ENCODE measurements around the gene AJUBA. TPM values are rescaled to one million over a fixed set of nuclear protein-coding genes. Genes with fewer than 3 reads are reported as not detected.

Gene AJUBA
- total RNA-seq, 1 experiment from 2014 or later = 28.8 TPM

DNA sequence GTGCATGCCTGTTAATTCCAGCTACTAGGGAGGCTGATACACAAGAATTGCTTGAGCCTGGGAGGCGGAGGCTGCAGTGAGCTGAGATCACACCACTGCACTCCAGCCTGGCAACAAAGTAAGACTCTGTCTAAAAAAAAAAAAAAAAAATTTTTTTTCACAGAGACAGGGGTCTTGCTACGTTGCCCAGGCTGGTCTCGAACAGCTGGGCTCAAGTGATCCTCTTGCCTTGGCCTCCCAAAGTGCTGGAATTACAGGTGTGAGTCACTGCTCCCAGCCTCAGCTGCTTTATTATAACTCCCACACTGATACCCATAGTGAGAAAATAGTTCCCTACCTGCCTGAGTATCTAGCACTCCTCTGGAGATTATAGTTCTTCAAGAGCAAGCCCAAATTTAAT lies 36.7 kb downstream of the AJUBA start:
- POLR2A ChIA-PET = interaction anchor here (0.6 to 0.7 kb wide), 3 partner anchors 82 to 217 kb away, joined by 3 to 7 read pairs (median 3); no protein-coding TSS in a partner anchor
- peaks cover 25% of the 10 kb centered on the region for H3K36me3 Mint-ChIP-seq

DNA sequence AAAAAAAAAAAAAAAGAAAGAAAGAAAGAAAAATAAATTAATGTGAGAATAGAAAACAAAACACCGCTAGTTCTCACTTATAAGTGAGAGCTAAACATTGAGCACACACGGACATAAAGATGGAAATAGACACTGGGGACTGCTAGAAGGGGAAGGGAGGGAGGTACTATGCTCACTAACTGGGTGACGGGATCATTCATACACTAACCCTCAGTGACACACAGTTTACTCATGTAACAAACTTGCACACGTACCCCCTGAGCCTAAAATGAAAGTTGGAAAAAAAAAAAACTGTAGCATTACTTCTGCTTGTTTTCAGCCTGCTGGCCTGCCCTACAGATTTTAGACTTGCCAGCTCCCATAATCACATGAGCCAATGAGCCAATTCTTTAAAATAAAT lies 42.7 kb downstream of the AJUBA start:
- Mint-ChIP-seq H3K27ac (no peak overlapping the region; the same call in 1 of the 2 replicates), H3K4me3 (no peak overlapping the region), H3K4me1 (0 out of 2 replicates have a peak, but pooled peaks cover 2% of the 10 kb centered on the region), H3K36me3 (peaks cover 4% of the 10 kb centered on the region; the same call in 1 of the 2 replicates), H3K9me3 (no peaks in the 10 kb centered on the region), H3K27me3 (ENCODE audit: low read depth) (no peaks in the 10 kb centered on the region)
- POLR2A ChIA-PET = no interaction called here
- DNase-seq (ENCODE audit: low spot score) = no peak
- ATAC-seq = no peak
- TF ChIP-seq IRF2 (CRISPR knock-in tag; IDR thresholded peaks at IDR 0.05; ENCODE audit: borderline replicate concordance, low read depth) = no peak
- TF ChIP-seq TEAD1 (CRISPR knock-in tag; IDR thresholded peaks at IDR 0.05) = no peak
- TF ChIP-seq, protein P1, sequence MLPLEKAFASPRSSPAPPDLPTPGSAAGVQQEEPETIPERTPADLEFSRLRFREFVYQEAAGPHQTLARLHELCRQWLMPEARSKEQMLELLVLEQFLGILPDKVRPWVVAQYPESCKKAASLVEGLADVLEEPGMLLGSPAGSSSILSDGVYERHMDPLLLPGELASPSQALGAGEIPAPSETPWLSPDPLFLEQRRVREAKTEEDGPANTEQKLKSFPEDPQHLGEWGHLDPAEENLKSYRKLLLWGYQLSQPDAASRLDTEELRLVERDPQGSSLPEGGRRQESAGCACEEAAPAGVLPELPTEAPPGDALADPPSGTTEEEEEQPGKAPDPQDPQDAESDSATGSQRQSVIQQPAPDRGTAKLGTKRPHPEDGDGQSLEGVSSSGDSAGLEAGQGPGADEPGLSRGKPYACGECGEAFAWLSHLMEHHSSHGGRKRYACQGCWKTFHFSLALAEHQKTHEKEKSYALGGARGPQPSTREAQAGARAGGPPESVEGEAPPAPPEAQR (CRISPR knock-in tag; IDR thresholded peaks at IDR 0.05) = no peak
- CTCF ChIA-PET = interaction anchor here (0.6 to 2.7 kb wide), 4 partner anchors 18 to 96 kb away, joined by 3 to 24 read pairs (median 5); partner anchors contain the start of gene HAUS4

More for the DNA sequence above, 36.7 kb downstream of the AJUBA start:
- DNase-seq (ENCODE audit: low spot score) = no peak
- Mint-ChIP-seq H3K9me3 (no peaks in the 10 kb centered on the region), H3K27me3 (ENCODE audit: low read depth) (no peaks in the 10 kb centered on the region), H3K4me1 (0 out of 2 replicates have a peak, but pooled peaks cover 2% of the 10 kb centered on the region), H3K27ac (no peak overlapping the region), H3K4me3 (no peak overlapping the region)
- CTCF ChIA-PET = interaction anchor here (2.5 kb wide), 1 partner anchor 131 kb away, joined by 6 read pairs; no protein-coding TSS in a partner anchor
- no peak for ATAC-seq
- peak; percentile 68; the same call in 1 of the 2 replicates for TF ChIP-seq ZNF121 (CRISPR knock-in tag; IDR thresholded peaks at IDR 0.05)
- no peak for TF ChIP-seq ELF4 (CRISPR knock-in tag; IDR thresholded peaks at IDR 0.05; ENCODE audit: low read depth)

DNA sequence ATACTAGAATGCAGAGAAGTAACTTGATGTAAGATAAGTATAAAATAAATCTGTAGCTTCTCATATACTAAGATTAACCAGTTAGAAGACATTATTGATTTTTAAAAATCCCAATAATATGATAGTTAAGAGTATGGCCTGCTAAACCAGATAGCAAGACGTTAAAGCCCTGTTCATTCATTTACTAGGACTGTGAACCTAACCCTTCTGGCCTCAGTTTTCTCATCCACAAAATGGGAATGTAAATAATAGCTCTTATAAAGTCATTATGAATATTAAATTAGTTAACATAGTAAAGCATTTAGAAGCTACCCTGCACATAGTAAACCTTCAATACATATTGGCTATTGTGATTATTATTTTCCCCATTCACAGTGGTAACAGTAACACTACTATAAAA lies 47.2 kb downstream of the AJUBA start:
- Mint-ChIP-seq H3K27ac (no peak overlapping the region), H3K9me3 (no peaks in the 10 kb centered on the region), H3K36me3 (no peaks in the 10 kb centered on the region), H3K4me3 (no peak overlapping the region), H3K4me1 (no peaks in the 10 kb centered on the region), H3K27me3 (ENCODE audit: low read depth) (no peaks in the 10 kb centered on the region)
- ATAC-seq (no peak), DNase-seq (ENCODE audit: low spot score) (no peak)
- POLR2A ChIA-PET = no interaction called here
- TF ChIP-seq ZNF138 (CRISPR knock-in tag; conservative IDR thresholded peaks at IDR 0.05) (no peak), CBFB (CRISPR knock-in tag; IDR thresholded peaks at IDR 0.05; ENCODE audit: low read depth) (no peak), FOXK1 (CRISPR knock-in tag; IDR thresholded peaks at IDR 0.05) (no peak), TCF7 (CRISPR knock-in tag; IDR thresholded peaks at IDR 0.05; ENCODE audit: low read depth) (no peak), SMAD4 (CRISPR knock-in tag; IDR thresholded peaks at IDR 0.05) (no peak), ESRRA (CRISPR knock-in tag; IDR thresholded peaks at IDR 0.05; ENCODE audit: borderline replicate concordance) (no peak), OVOL2 (CRISPR knock-in tag; IDR thresholded peaks at IDR 0.05; ENCODE audit: borderline replicate concordance) (no peak), RELA (CRISPR knock-in tag; IDR thresholded peaks at IDR 0.05; ENCODE audit: borderline replicate concordance) (no peak)
- TF ChIP-seq, protein P2, sequence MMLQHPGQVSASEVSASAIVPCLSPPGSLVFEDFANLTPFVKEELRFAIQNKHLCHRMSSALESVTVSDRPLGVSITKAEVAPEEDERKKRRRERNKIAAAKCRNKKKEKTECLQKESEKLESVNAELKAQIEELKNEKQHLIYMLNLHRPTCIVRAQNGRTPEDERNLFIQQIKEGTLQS (CRISPR knock-in tag; conservative IDR thresholded peaks at IDR 0.05) = no peak
- TF ChIP-seq, protein P3, sequence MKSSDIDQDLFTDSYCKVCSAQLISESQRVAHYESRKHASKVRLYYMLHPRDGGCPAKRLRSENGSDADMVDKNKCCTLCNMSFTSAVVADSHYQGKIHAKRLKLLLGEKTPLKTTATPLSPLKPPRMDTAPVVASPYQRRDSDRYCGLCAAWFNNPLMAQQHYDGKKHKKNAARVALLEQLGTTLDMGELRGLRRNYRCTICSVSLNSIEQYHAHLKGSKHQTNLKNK (CRISPR knock-in tag; IDR thresholded peaks at IDR 0.05) = no peak
- TF ChIP-seq, protein P4, sequence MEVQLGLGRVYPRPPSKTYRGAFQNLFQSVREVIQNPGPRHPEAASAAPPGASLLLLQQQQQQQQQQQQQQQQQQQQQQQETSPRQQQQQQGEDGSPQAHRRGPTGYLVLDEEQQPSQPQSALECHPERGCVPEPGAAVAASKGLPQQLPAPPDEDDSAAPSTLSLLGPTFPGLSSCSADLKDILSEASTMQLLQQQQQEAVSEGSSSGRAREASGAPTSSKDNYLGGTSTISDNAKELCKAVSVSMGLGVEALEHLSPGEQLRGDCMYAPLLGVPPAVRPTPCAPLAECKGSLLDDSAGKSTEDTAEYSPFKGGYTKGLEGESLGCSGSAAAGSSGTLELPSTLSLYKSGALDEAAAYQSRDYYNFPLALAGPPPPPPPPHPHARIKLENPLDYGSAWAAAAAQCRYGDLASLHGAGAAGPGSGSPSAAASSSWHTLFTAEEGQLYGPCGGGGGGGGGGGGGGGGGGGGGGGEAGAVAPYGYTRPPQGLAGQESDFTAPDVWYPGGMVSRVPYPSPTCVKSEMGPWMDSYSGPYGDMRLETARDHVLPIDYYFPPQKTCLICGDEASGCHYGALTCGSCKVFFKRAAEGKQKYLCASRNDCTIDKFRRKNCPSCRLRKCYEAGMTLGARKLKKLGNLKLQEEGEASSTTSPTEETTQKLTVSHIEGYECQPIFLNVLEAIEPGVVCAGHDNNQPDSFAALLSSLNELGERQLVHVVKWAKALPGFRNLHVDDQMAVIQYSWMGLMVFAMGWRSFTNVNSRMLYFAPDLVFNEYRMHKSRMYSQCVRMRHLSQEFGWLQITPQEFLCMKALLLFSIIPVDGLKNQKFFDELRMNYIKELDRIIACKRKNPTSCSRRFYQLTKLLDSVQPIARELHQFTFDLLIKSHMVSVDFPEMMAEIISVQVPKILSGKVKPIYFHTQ (CRISPR knock-in tag; IDR thresholded peaks at IDR 0.05) = no peak
- CTCF ChIA-PET = no interaction called here

Measured in WTC11 (cell line).